NCI-H128 (cell line): ENCODE measurements around the gene SLC26A3.
"Not testable (repeated sequence)": the region's sequence is repeated elsewhere in the genome, so short reads cannot be mapped to it uniquely, and the experiment has no call there.

Source experiments
- DNase-seq: peaks from one replicate; lab custom pipeline; 2025; ENCODE audit not compliant: unreplicated experiment; lab: John Stamatoyannopoulos, UW

SLC26A3 gene

GRCh38 chr7:107803009-107803610 is at the start of gene SLC26A3:
SLC26A3 (minus strand) TSS chr7:107803223; CDS start chr7:107794509, 8,714 bp downstream.
- DNase-seq = no peak

GRCh38 chr7:107850643-107851042 is 47.6 kb upstream of the SLC26A3 start:
- no peak for DNase-seq

GRCh38 chr7:107850216-107850615 is 47.2 kb upstream of the SLC26A3 start:
- no peak for DNase-seq

DNA sequence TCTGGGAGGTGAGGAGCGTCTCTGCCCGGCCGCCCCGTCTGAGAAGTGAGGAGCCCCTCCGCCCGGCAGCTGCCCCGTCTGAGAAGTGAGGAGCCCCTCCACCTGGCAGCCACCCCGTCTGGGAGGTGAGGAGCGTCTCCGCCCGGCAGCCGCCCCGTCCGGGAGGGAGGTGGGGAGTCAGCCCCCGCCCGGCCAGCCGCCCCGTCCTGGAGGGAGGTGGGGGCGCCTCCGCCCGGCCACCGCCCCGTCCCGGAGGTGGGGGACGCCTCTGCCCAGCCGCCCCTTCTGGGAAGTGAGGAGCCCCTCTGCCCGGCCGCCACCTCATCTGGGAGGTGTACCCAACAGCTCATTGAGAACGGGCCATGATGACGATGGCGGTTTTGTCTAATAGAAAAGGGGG is 45.2 kb upstream of the SLC26A3 start:
- DNase-seq = not testable (repeated sequence)

DNA sequence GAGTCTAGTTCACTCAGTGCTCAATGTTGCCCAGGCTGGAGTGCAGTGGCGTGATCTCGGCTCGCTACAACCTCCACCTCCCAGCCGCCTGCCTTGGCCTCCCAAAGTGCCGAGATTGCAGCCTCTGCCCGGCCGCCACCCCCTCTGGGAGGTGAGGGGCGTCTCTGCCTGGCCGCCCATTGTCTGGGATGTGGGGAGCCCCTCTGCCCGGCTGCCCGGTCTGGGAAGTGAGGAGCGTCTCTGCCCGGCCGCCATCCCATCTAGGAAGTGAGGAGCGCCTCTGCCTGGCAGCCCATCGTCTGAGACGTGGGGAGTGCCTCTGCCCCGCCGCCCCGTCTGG is 44.8 kb upstream of the SLC26A3 start:
- not testable (repeated sequence) for DNase-seq

- DNase-seq = no peak
These were observed 44.3 kb upstream of the SLC26A3 start for GRCh38 chr7:107847168-107847835.

DNA sequence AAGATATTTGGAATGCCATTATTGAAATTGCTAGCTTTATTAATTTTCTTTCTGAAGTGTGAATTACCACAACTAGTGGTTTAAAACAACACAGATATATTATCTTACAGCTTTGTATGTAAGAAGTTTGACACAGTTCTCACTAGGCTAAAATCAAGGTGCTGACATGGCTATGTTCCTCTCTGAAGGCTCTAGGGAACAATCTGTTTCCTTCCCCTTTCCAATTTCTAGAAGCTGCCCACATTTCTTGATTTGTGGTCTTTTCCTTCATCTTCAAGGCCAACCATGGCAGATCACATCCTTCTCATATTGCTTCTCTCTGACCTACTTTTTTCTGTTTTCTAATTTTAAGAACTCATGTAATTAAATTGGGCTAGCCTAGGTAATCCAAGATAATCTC is 43.3 kb upstream of the SLC26A3 start:
- no peak for DNase-seq

DNA sequence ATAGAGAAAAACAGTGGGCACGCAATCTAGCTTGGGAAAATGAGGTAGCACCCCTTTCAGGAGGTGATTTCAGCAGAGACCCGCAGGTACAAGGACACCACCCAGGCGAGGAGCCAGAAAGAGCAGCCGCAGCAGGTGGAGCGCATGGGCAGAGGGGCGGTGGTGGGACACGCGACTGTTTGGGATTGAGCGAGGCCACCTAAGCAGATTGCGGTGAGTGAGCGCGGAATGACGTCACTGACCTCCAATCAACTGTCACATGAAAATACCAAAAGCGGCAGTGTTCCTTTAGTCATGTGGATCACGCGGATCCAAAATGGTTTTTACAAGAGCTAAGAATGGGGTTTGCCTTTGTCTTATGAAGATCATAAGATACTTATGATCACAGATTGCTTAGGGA is 40.2 kb upstream of the SLC26A3 start:
- no peak for DNase-seq

GRCh38 chr7:107842213-107842612 is 39.2 kb upstream of the SLC26A3 start:
- DNase-seq = no peak

DNA sequence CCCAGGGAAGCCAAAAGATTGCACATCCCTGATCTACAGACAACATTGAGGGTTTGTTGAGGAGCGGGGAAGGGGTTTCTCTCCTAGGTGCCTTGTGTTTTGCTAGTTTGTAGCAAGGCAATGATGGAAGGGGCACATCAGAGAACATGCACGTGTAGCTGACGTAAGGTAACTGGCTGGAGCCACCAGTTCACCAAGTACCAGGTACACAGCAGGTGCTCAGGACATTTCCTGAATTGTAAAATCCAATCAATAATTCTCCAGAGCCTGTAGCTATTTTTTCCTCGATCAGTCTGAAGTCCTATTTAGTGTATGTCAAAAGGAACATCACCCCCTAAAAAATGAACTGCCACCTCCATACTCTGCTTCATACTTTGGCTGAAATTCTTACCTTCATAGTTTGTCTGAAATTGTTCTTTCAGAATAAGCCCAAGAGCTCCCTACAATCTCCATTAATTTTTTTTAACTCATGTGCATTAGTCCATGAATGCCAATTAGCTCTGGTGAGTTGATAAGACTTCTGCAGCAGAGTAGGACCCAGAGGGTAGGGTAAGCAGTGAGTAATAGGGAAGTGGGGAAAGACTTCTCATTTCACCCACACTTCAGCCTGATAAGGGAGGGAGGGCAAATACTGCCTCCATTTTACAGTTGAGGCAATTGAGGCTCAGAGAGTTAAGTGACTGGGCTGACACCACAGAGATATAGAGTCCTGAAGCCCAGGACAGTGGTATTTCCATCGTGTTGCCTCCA is 36.0 kb upstream of the SLC26A3 start:
- no peak for DNase-seq

GRCh38 chr7:107838024-107838601 is 35.1 kb upstream of the SLC26A3 start:
- DNase-seq = no peak

DNA sequence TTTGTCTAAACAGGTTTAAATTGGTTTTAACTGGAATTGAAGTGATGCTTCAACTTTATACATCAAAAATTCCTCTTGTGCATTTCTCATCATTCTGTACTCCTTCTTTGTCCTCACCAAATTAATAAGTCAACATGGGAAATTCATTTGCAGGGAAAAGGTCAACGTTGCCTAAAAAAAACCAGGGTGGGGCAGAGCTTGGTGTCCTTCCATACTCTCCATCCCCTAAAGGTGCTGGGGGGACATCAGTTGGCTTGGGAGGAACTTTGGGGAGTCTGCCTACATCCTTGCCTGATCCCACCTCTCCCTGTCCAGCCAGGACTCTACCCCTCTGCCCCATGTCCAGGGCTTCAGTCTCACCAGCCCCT is 34.1 kb upstream of the SLC26A3 start:
- DNase-seq = no peak

DNA sequence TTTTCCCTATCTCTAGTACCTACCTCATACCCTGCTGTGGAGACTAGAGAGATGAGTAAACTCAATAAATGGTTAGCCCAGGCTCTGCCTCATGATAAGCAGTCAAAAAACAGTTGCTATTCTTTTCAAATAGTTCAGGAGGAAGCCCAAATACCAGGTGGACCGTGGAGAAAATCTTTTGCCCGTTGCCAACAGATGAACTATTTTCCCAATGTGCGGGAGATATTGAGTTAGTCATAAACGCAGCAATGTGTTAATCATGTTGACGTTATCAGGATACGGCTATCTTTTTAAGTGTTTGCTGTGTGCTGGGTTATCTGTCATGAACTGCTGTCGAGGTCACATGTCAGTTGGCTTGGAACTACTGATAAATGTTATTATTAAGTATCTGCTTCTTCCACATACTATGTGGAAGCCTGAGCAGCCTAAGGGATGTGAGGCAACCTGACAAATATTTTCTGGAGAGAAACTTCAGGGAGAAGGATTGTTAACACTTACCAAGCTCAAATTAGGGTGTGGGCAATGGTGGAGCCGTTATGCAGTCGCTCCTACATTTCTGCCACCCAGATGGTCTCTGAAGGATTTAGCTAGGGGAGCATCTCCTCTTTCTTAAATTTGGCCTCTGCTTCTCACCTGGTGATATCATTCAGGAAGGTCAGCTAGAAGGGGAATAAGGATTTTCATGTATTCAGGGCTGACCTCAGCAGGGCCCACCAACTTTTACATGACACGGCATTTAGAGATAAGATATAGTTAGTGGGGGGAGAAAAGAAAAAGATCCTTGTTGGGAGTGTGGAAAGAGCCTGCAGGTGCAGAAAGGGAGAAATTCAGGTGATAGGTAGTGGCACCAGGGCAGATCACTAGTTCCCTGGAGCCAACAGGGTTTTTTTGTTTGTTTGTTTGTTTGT is 33.5 kb upstream of the SLC26A3 start:
- no peak for DNase-seq

DNA sequence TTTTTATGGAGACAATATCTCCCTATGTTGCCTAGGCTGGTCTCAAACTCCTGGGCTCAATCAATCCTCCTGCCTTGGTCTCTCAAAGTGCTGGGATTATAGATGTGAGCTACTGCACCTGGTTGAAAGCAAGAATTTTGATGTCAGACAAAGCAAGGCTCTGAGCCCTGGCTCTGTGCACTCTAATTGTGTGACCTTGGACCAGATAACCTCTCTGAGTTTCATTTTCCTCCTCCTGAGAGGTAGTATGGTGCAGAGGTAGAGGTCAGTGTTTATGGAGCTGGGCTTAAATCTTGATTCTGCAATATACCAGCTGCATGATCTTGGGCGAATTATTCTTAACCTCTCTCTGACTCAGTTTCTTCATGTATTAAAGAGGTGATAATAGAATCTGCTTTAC is 31.4 kb upstream of the SLC26A3 start:
- DNase-seq = no peak

DNA sequence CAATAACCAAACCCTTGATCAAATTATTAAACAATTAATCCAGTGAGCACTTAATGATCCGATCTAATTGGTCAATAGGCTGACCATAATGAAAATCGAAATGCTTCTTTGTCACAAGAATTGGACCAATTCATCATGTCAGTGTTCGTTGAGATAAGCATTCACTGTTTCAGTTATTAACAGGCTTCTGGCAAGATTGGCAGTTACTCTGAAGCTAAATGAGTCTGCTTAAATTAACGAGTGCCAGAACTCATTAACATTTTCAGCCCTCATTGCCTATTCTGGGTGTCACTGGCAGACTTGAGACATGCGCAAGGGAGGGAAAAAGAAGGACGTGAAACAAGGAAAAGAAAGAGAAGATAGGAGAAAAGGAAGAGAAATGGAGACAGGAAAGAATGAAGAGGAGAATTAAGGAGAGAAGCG is 30.7 kb upstream of the SLC26A3 start:
- DNase-seq = no peak

DNA sequence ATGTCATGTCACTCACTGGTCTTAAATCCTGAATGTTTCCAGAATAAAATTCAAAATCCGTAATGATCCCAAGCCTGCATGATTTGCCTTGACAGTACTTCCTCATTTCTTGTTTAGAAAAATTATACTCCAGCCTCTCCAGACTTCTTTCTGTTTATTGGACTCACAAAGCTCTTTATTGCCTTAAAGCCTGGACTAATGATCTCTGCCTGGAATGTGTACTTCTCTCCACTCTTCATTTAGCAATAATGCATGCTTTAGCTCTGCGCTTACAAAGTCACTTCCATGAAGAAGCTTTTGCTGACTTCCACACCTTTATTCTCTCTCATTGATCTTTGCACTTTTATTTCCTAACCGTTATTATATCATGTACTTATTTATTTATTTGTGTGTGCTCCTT is 27.4 kb upstream of the SLC26A3 start:
- DNase-seq = no peak

DNA sequence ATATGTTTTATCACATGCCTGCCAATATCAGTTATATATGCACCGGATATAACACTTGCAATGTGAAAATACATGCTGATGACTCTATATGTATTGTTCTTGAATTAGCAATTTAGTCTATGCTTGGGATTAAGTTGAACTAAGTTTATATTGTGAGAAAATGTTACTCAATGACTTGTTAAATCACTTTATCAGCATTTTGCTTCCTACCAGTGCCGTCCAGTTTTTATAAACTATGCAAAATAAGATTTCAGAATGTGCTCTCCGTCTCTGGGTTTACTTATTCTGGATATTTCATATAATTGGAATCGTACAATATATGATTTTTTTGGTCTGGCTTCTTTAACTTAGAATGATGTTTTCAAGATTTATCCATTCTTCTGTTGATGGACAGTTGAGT is 25.5 kb upstream of the SLC26A3 start:
- DNase-seq = no peak

DNA sequence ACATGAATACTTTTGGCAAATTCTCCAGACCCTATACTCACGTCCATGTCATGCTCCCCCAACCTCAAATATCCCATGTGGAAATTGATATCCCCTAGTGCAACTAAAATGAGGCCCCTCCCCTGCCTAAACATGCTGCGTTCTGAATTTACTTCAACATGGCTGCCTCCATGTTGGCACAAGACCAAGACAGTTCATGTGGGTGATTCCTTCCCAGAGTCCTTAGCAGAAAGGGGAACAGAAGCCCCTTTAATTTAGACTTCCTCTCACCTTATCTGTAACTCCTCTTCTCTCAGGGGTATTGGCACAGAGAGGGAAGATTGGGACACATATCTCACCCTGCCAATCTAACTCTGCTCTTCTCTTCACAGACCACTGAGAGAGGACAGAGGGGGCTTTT is 24.5 kb upstream of the SLC26A3 start:
- no peak for DNase-seq

- DNase-seq = no peak
These were observed 23.4 kb upstream of the SLC26A3 start for GRCh38 chr7:107826451-107826850.

DNA sequence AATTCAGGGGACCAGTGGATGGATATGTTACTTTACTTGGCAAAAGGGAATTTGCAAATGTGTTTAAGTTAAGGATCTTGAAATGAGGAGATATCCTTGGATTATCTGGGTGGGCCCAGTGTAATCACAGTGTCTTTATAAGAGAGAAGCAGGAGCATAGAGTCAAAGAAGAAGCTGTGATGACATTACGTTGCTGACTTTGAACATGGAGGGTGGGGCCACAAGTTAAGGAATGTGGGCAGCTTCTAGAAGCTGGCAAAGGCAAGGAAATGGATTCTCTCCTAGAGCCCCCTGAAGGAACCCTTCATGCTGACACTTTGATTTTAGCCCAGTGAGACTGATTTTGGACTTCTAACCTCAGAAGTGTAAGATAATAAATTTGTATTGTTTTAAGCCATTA is 21.8 kb upstream of the SLC26A3 start:
- DNase-seq = no peak

DNA sequence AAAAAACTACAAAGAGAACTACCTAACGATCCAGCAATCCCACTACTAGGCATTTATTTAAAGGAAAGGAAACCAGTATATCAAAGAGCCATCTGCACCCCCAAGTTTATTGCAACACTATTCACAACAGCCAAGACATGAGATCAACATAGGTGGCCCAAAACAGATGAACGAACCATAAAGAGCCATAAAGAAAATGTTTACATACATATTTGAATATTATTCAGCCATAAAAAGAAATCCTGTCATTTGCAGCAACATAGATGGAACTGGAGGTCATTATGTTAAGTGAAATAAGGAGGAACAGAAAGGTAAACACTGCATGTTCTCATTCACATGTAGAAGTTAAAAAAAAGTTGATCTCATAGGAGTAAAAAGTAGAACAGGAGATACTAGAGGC is 15.6 kb upstream of the SLC26A3 start:
- no peak for DNase-seq
